ENCODE results near the gene NINJ2.
A peak's percentile ranks its signal among the peaks of the same experiment; 100 is the strongest.
"Not testable (repeated sequence)": the region's sequence is repeated elsewhere in the genome, so short reads cannot be mapped to it uniquely, and the experiment has no call there.

The NINJ2 gene

GRCh38 chr12:581746-582145 is 81.5 kb downstream of the NINJ2 start:
- Mint-ChIP-seq H3K36me3 (ENCODE audit: low read depth) (no peaks in the 10 kb centered on the region), H3K4me3 (no peak overlapping the region), H3K27me3 (no peaks in the 10 kb centered on the region), H3K9me3 (no peaks in the 10 kb centered on the region), H3K27ac (no peak overlapping the region), H3K4me1 (ENCODE audit: low read depth) (peaks cover 2% of the 10 kb centered on the region)

GRCh38 chr12:581321-581720 is 81.9 kb downstream of the NINJ2 start:
- no peaks in the 10 kb centered on the region for H3K36me3 Mint-ChIP-seq (ENCODE audit: low read depth)
- no peaks in the 10 kb centered on the region for H3K9me3 Mint-ChIP-seq
- H3K27me3 Mint-ChIP-seq: no peaks in the 10 kb centered on the region
- peaks cover 6% of the 10 kb centered on the region for H3K4me1 Mint-ChIP-seq (ENCODE audit: low read depth)
- no peak overlapping the region for H3K4me3 Mint-ChIP-seq
- no peak overlapping the region for H3K27ac Mint-ChIP-seq

- Mint-ChIP-seq H3K27me3 (no peaks in the 10 kb centered on the region), H3K4me1 (ENCODE audit: low read depth) (peaks cover 11% of the 10 kb centered on the region), H3K9me3 (no peaks in the 10 kb centered on the region), H3K36me3 (ENCODE audit: low read depth) (no peaks in the 10 kb centered on the region), H3K4me3 (no peak overlapping the region), H3K27ac (peak overlapping the region; percentile 3)
These were observed 82.4 kb downstream of the NINJ2 start for GRCh38 chr12:580813-581212.

GRCh38 chr12:579420-580110 is 83.7 kb downstream of the NINJ2 start:
- Mint-ChIP-seq H3K4me3 (no peak overlapping the region), H3K9me3 (no peaks in the 10 kb centered on the region), H3K27me3 (no peaks in the 10 kb centered on the region), H3K4me1 (ENCODE audit: low read depth) (peaks cover 24% of the 10 kb centered on the region), H3K27ac (no peak overlapping the region), H3K36me3 (ENCODE audit: low read depth) (no peaks in the 10 kb centered on the region)

GRCh38 chr12:578748-579419 is 84.4 kb downstream of the NINJ2 start:
- Mint-ChIP-seq H3K27ac (no peak overlapping the region), H3K27me3 (no peaks in the 10 kb centered on the region), H3K4me3 (no peak overlapping the region), H3K4me1 (ENCODE audit: low read depth) (peaks cover 26% of the 10 kb centered on the region), H3K36me3 (ENCODE audit: low read depth) (no peaks in the 10 kb centered on the region), H3K9me3 (no peaks in the 10 kb centered on the region)

- H3K9me3 Mint-ChIP-seq; H3K27me3 Mint-ChIP-seq; H3K4me3 Mint-ChIP-seq; H3K36me3 Mint-ChIP-seq (ENCODE audit: low read depth); H3K27ac Mint-ChIP-seq: not testable (repeated sequence)
- peaks cover 26% of the 10 kb centered on the region for H3K4me1 Mint-ChIP-seq (ENCODE audit: low read depth)
These were observed 85.1 kb downstream of the NINJ2 start for GRCh38 chr12:577994-578747.

GRCh38 chr12:576615-577110 is 86.6 kb downstream of the NINJ2 start:
- peak overlapping the region; percentile 75 for H3K27ac Mint-ChIP-seq
- no peaks in the 10 kb centered on the region for H3K9me3 Mint-ChIP-seq
- H3K4me3 Mint-ChIP-seq: no peak overlapping the region
- peaks cover 37% of the 10 kb centered on the region for H3K4me1 Mint-ChIP-seq (ENCODE audit: low read depth)
- no peaks in the 10 kb centered on the region for H3K27me3 Mint-ChIP-seq
- no peaks in the 10 kb centered on the region for H3K36me3 Mint-ChIP-seq (ENCODE audit: low read depth)

GRCh38 chr12:575948-576614 is 87.2 kb downstream of the NINJ2 start:
- Mint-ChIP-seq H3K4me1 (ENCODE audit: low read depth) (peaks cover 41% of the 10 kb centered on the region), H3K9me3 (no peaks in the 10 kb centered on the region), H3K36me3 (ENCODE audit: low read depth) (no peaks in the 10 kb centered on the region), H3K4me3 (peak overlapping the region; percentile 51), H3K27ac (peak overlapping the region; percentile 87), H3K27me3 (no peaks in the 10 kb centered on the region)

GRCh38 chr12:575129-575502 is 88.1 kb downstream of the NINJ2 start:
- H3K4me3 Mint-ChIP-seq: no peak overlapping the region
- peak overlapping the region; percentile 87 for H3K27ac Mint-ChIP-seq
- no peaks in the 10 kb centered on the region for H3K36me3 Mint-ChIP-seq (ENCODE audit: low read depth)

GRCh38 chr12:574475-575128 is 88.6 kb downstream of the NINJ2 start:
- H3K27ac Mint-ChIP-seq: peak overlapping the region; percentile 87

More at GRCh38 chr12:575129-575502, 88.1 kb downstream of the NINJ2 start:
- Mint-ChIP-seq H3K27me3 (no peaks in the 10 kb centered on the region), H3K4me1 (ENCODE audit: low read depth) (peaks cover 41% of the 10 kb centered on the region), H3K9me3 (no peaks in the 10 kb centered on the region)

GRCh38 chr12:573232-573631 is 90.0 kb downstream of the NINJ2 start:
- no peaks in the 10 kb centered on the region for H3K9me3 Mint-ChIP-seq
- no peak overlapping the region for H3K27ac Mint-ChIP-seq
- H3K27me3 Mint-ChIP-seq: no peaks in the 10 kb centered on the region
- H3K4me1 Mint-ChIP-seq (ENCODE audit: low read depth): peaks cover 49% of the 10 kb centered on the region
- H3K4me3 Mint-ChIP-seq: no peak overlapping the region
- H3K36me3 Mint-ChIP-seq (ENCODE audit: low read depth): no peaks in the 10 kb centered on the region

More at GRCh38 chr12:574475-575128, 88.6 kb downstream of the NINJ2 start:
- peaks cover 44% of the 10 kb centered on the region for H3K4me1 Mint-ChIP-seq (ENCODE audit: low read depth)
- no peaks in the 10 kb centered on the region for H3K36me3 Mint-ChIP-seq (ENCODE audit: low read depth)
- H3K9me3 Mint-ChIP-seq: no peaks in the 10 kb centered on the region
- no peaks in the 10 kb centered on the region for H3K27me3 Mint-ChIP-seq
- no peak overlapping the region for H3K4me3 Mint-ChIP-seq

- Mint-ChIP-seq H3K4me1 (ENCODE audit: low read depth) (peaks cover 49% of the 10 kb centered on the region), H3K27ac (peak overlapping the region; percentile 53), H3K27me3 (no peaks in the 10 kb centered on the region), H3K4me3 (no peak overlapping the region), H3K36me3 (ENCODE audit: low read depth) (no peaks in the 10 kb centered on the region), H3K9me3 (no peaks in the 10 kb centered on the region)
These were observed 90.7 kb downstream of the NINJ2 start for GRCh38 chr12:572532-572899.

- peaks cover 49% of the 10 kb centered on the region for H3K4me1 Mint-ChIP-seq (ENCODE audit: low read depth)
- H3K27me3 Mint-ChIP-seq: no peaks in the 10 kb centered on the region
- no peaks in the 10 kb centered on the region for H3K36me3 Mint-ChIP-seq (ENCODE audit: low read depth)
- H3K4me3 Mint-ChIP-seq: no peak overlapping the region
- peak overlapping the region; percentile 53 for H3K27ac Mint-ChIP-seq
- no peaks in the 10 kb centered on the region for H3K9me3 Mint-ChIP-seq
These were observed 91.3 kb downstream of the NINJ2 start for GRCh38 chr12:571795-572531.
